AG04450 (cell line): ENCODE measurements around the gene MICAL2. TPM values are rescaled to one million over a fixed set of nuclear protein-coding genes. Genes with fewer than 3 reads are reported as not detected.
A peak's percentile ranks its signal among the peaks of the same experiment; 100 is the strongest.

Source experiments
- CTCF ChIA-PET: fragments of 300-600, 350-600 bp; formaldehyde crosslinking; extraction: SDS; loops from one replicate; lab custom pipeline; 2022; ENCODE audit warnings: antibody characterized with exemption, inconsistent platforms; lab: Charles Lee
- POLR2A ChIA-PET: fragments of 350-600 bp; formaldehyde crosslinking; extraction: SDS; loops from one replicate; lab custom pipeline; 2021; ENCODE audit warnings: antibody characterized with exemption, inconsistent platforms; lab: Yijun Ruan, JAX
- DNase-seq: peaks from one replicate; pipeline ENCODE4 v3.0.0-alpha.2; 2011; ENCODE audit warnings: low read depth, low spot score
- H3K27ac ChIP-seq: one replicate; pipeline ENCODE4 v1.5.1; 2012; ENCODE audit warnings: low read depth, low read length, control low read depth
- H3K27me3 ChIP-seq: one replicate; pipeline ENCODE4 v1.6.0; 2012; ENCODE audit warnings: low read length; ENCODE audit not compliant: control insufficient read depth, insufficient read depth
- H3K4me3 ChIP-seq: 2 replicates; pipeline ENCODE4 v1.5.1; 2011; ENCODE audit warnings: mild to moderate bottlenecking, low read depth, low read length, control low read depth
- H3K9me3 ChIP-seq: 2 replicates; pipeline ENCODE4 v1.5.1; 2012; ENCODE audit warnings: low read length; ENCODE audit not compliant: control insufficient read depth, insufficient read depth
- CTCF ChIP-seq: IDR thresholded peaks from 2 replicates; pipeline ENCODE4 v1.5.1; 2011; ENCODE audit warnings: low read depth, low read length, control low read depth, inconsistent platforms
- polyA plus RNA-seq: library from polyadenylated mRNA; depleted of rRNA; stranded (reverse); fragments of >200 nt; gene quantifications from 2 replicates; pipeline ENCODE4 v1.2.3, GENCODE V29; 2011

MICAL2 gene
- polyA plus RNA-seq, 1 experiment: 171 TPM

GRCh38 chr11:12064954-12065280, 45.5 kb upstream of the MICAL2 start:
- H3K9me3 ChIP-seq: no peaks in the 10 kb centered on the region
- no peaks in the 10 kb centered on the region for H3K27me3 ChIP-seq
- H3K27ac ChIP-seq: no peak overlapping the region
- no peak for DNase-seq
- H3K4me3 ChIP-seq: no peak overlapping the region
- CTCF ChIA-PET: no interaction called here
- POLR2A ChIA-PET: no interaction called here
- TF ChIP-seq CTCF: no peak

- ChIA-PET CTCF (interaction anchor here (1.1 kb wide), 1 partner anchor 170 kb away, joined by 4 read pairs; no protein-coding TSS in a partner anchor), POLR2A (interaction anchor here (0.7 to 2.6 kb wide), 3 partner anchors 10 to 71 kb away, joined by 8 to 14 read pairs (median 10); no protein-coding TSS in a partner anchor)
- no peak for TF ChIP-seq CTCF
These were observed 44.2 kb upstream of the MICAL2 start for GRCh38 chr11:12066056-12066798.

GRCh38 chr11:12066799-12067508, 43.4 kb upstream of the MICAL2 start:
- H3K27ac ChIP-seq: peak overlapping the region; percentile 96
- no peaks in the 10 kb centered on the region for H3K9me3 ChIP-seq
- no peaks in the 10 kb centered on the region for H3K27me3 ChIP-seq
- ChIA-PET POLR2A (interaction anchor here (0.7 to 2.6 kb wide), 5 partner anchors 9 to 217 kb away, joined by 3 to 14 read pairs (median 4); no protein-coding TSS in a partner anchor), CTCF (interaction anchor here (0.6 to 1.3 kb wide), 5 partner anchors 19 to 529 kb away, joined by 3 to 7 read pairs (median 3); partner anchors contain the start of gene DKK3)
- no peak overlapping the region for H3K4me3 ChIP-seq
- DNase-seq: no peak
- TF ChIP-seq CTCF: no peak

More at GRCh38 chr11:12066056-12066798, 44.2 kb upstream of the MICAL2 start:
- H3K27ac ChIP-seq: peak overlapping the region; percentile 96
- H3K4me3 ChIP-seq: no peak overlapping the region
- no peaks in the 10 kb centered on the region for H3K9me3 ChIP-seq
- H3K27me3 ChIP-seq: no peaks in the 10 kb centered on the region
- peak; percentile 83 for DNase-seq

GRCh38 chr11:12067796-12068357, 42.5 kb upstream of the MICAL2 start:
- CTCF ChIA-PET: interaction anchor here (0.6 to 1.3 kb wide), 8 partner anchors 20 to 528 kb away, joined by 3 to 7 read pairs (median 3); partner anchors contain the start of gene DKK3
- POLR2A ChIA-PET: interaction anchor here (0.6 to 2.6 kb wide), 6 partner anchors 8 to 249 kb away, joined by 3 to 14 read pairs (median 4); no protein-coding TSS in a partner anchor

More at GRCh38 chr11:12067796-12068357, 42.5 kb upstream of the MICAL2 start:
- H3K27me3 ChIP-seq: no peaks in the 10 kb centered on the region
- no peaks in the 10 kb centered on the region for H3K9me3 ChIP-seq
- no peak for DNase-seq
- no peak for TF ChIP-seq CTCF
- peak overlapping the region; percentile 31 for H3K27ac ChIP-seq
- H3K4me3 ChIP-seq: no peak overlapping the region
